HepG2 (cell line): Measurements from ENCODE around the gene MYO3A. TPM values are rescaled to one million over a fixed set of nuclear protein-coding genes. Genes with fewer than 3 reads are reported as not detected.

Experiments used
- ATAC-seq: fragments of 200-7000 bp; cut with Tn5 transposase; 3 replicates; pipeline ENCODE4 v1.9.1; 2020; ENCODE audit warnings: mild to moderate bottlenecking, moderate library complexity
- BruUV-seq: library from RNA; stranded (reverse); fragments of 400-500 nt; replicated peaks from 2 replicates; lab custom pipeline; 2021; lab: Mats Ljungman, UMichigan
- CTCF ChIA-PET: fragments of 300-600 bp; formaldehyde crosslinking; extraction: SDS; loops from one replicate; lab custom pipeline; 2021; ENCODE audit warnings: low total read pairs, inconsistent platforms, low intra/inter-chr PET ratio; lab: Yijun Ruan, JAX
- POLR2A ChIA-PET: fragments of 350-600 bp; sonication (Branson Sonifier 250); formaldehyde crosslinking; loops from one replicate; lab custom pipeline; 2020; ENCODE audit warnings: antibody characterized with exemption, inconsistent platforms; lab: Yijun Ruan, JAX
- DNase-seq: peaks from one replicate; pipeline ENCODE4 v3.0.0-alpha.2; 2015; ENCODE audit warnings: low spot score
- FAIRE-seq: peaks from 3 replicates; lab custom pipeline; 2011; peaks lifted over from hg19 to GRCh38; lab: Jason Lieb, UNC
- H2AFZ ChIP-seq: one replicate; pipeline ENCODE4 v1.6.1; 2011; ENCODE audit warnings: low read length, inconsistent platforms
- H3K27ac ChIP-seq: fragments of 300-600 bp; 3 replicates; pipeline ENCODE4 v1.8.0; 2011; ENCODE audit warnings: mixed run types, mild to moderate bottlenecking, mixed read lengths, low read length, inconsistent platforms; ENCODE audit not compliant: insufficient read depth; ENCODE audit errors: extremely low read length
- H3K27me3 ChIP-seq, 2 experiments: fragments of 200-600 bp in 1 of 2; 2 replicates in 1 of 2; 3 replicates in 1 of 2; pipeline versions ENCODE4 v1.6.0 to v1.8.0; 2011; ENCODE audit warnings: low read length in 2 of 2, mild to moderate bottlenecking in 2 of 2, moderate library complexity in 2 of 2, inconsistent platforms in 1 of 2; ENCODE audit not compliant: insufficient read depth in 2 of 2, control insufficient read depth in 1 of 2
- H3K36me3 ChIP-seq, 2 experiments: fragments of 200-600 bp in 1 of 2; replicated peaks in 1 of 2; 2 replicates in 1 of 2; 3 replicates in 1 of 2; pipeline versions ENCODE4 v1.5.1 to v1.8.0; 2011; ENCODE audit warnings: low read length in 2 of 2, inconsistent platforms in 1 of 2; ENCODE audit not compliant: insufficient read depth in 2 of 2, control insufficient read depth in 1 of 2
- H3K4me1 ChIP-seq: 2 replicates; pipeline ENCODE4 v1.5.1; 2012; ENCODE audit warnings: low read length, inconsistent platforms; ENCODE audit not compliant: insufficient read depth
- H3K4me2 ChIP-seq: 2 replicates; pipeline ENCODE4 v1.6.0; 2011; ENCODE audit warnings: low read depth, low read length, inconsistent platforms
- H3K4me3 ChIP-seq, 3 experiments: fragments of 200-600 bp in 1 of 3; sonication (generic), shearing (Covaris generic) in 1 of 3; replicated peaks in 1 of 3; 2 replicates each; pipeline ENCODE4 v1.5.1; 2011 to 2016; ENCODE audit warnings: low read length in 3 of 3, inconsistent platforms in 2 of 3, low read depth in 2 of 3, mild to moderate bottlenecking in 2 of 3, control low read depth in 1 of 3, mixed read lengths in 1 of 3; ENCODE audit not compliant: insufficient read depth in 1 of 3
- H3K79me2 ChIP-seq: one replicate; pipeline ENCODE4 v1.6.1; 2011; ENCODE audit warnings: low read length, inconsistent platforms; ENCODE audit not compliant: insufficient read depth
- H3K9ac ChIP-seq: 2 replicates; pipeline ENCODE4 v1.6.0; 2011; ENCODE audit warnings: mild to moderate bottlenecking, low read depth, low read length, inconsistent platforms; ENCODE audit not compliant: insufficient read depth
- H3K9me3 ChIP-seq: 2 replicates; pipeline ENCODE4 v1.5.1; 2012; ENCODE audit warnings: mild to moderate bottlenecking, low read length
- H4K20me1 ChIP-seq: 2 replicates; pipeline ENCODE4 v1.6.0; 2011; ENCODE audit warnings: inconsistent platforms, mild to moderate bottlenecking, low read length, moderate library complexity; ENCODE audit not compliant: insufficient read depth
- BHLHE40 ChIP-seq: IDR thresholded peaks from 2 replicates; pipeline ENCODE4 v1.6.1; 2011; ENCODE audit warnings: low read length, improper control_type of control experiment
- JUNB ChIP-seq: sonication (generic); formaldehyde crosslinking; IDR thresholded peaks from 2 replicates; pipeline ENCODE4 v1.8.0; 2022; ENCODE audit warnings: missing genetic modification reagents, mild to moderate bottlenecking, borderline replicate concordance
- KDM1A ChIP-seq: IDR thresholded peaks from 2 replicates; pipeline ENCODE4 v1.6.1; 2016; ENCODE audit warnings: missing compliant biosample characterization
- MBNL3 ChIP-seq: fragments of 250-450 bp; sonication (Bioruptor Pico); conservative IDR thresholded peaks from 2 replicates; pipeline ENCODE4 v1.8.0; 2022; ENCODE audit warnings: mild to moderate bottlenecking, inconsistent platforms
- MXI1 ChIP-seq: IDR thresholded peaks from 3 replicates; pipeline ENCODE4 v1.6.1; 2012; ENCODE audit warnings: low read depth, low read length, inconsistent platforms, borderline replicate concordance
- MYNN ChIP-seq: sonication (generic); formaldehyde crosslinking; IDR thresholded peaks from 2 replicates; pipeline ENCODE4 v1.4.0; 2020; ENCODE audit warnings: mild to moderate bottlenecking, low read depth, missing genetic modification reagents
- NKX3-1 ChIP-seq: sonication (generic); formaldehyde crosslinking; IDR thresholded peaks from 2 replicates; pipeline ENCODE4 v1.5.0; 2020; ENCODE audit warnings: missing genetic modification reagents
- SIX4 ChIP-seq: sonication (generic); formaldehyde crosslinking; IDR thresholded peaks from 2 replicates; pipeline ENCODE4 v1.4.0; 2020; ENCODE audit warnings: missing genetic modification reagents
- SMAD3 ChIP-seq: sonication (generic); formaldehyde crosslinking; IDR thresholded peaks from 2 replicates; pipeline ENCODE4 v1.4.0; 2020; ENCODE audit warnings: missing genetic modification reagents
- SP2 ChIP-seq: sonication (generic); formaldehyde crosslinking; IDR thresholded peaks from 2 replicates; pipeline ENCODE4 v1.5.1; 2020; ENCODE audit warnings: mild to moderate bottlenecking, missing genetic modification reagents
- TARDBP ChIP-seq: sonication (generic); formaldehyde crosslinking; IDR thresholded peaks from 2 replicates; pipeline ENCODE4 v1.8.0; 2022; ENCODE audit warnings: mild to moderate bottlenecking, missing genetic modification reagents
- ZNF205 ChIP-seq: IDR thresholded peaks from 2 replicates; pipeline ENCODE4 v1.6.1; 2018; ENCODE audit warnings: missing biosample characterization, missing genetic modification reagents
- ZNF234 ChIP-seq: sonication (generic); formaldehyde crosslinking; conservative IDR thresholded peaks from 2 replicates; pipeline ENCODE4 v1.5.1; 2020; ENCODE audit warnings: mild to moderate bottlenecking, missing genetic modification reagents
- ZNF33A ChIP-seq: sonication (generic); formaldehyde crosslinking; IDR thresholded peaks from 2 replicates; pipeline ENCODE4 v1.5.1; 2020; ENCODE audit warnings: missing genetic modification reagents, mild to moderate bottlenecking, moderate library complexity, borderline replicate concordance
- ZNF543 ChIP-seq: sonication (generic); formaldehyde crosslinking; IDR thresholded peaks from 2 replicates; pipeline ENCODE4 v1.4.0; 2020; ENCODE audit warnings: mild to moderate bottlenecking, missing genetic modification reagents
- ZNF777 ChIP-seq: sonication (generic); formaldehyde crosslinking; IDR thresholded peaks from 2 replicates; pipeline ENCODE4 v1.4.0; 2020; ENCODE audit warnings: missing genetic modification reagents
- ZNF83 ChIP-seq: sonication (generic); formaldehyde crosslinking; IDR thresholded peaks from 2 replicates; pipeline ENCODE4 v1.4.0; 2020; ENCODE audit warnings: missing genetic modification reagents, mild to moderate bottlenecking, borderline replicate concordance
- WGBS: methylation state at CpG from one replicate; pipeline ENCODE4 v1.1.6; 2017; ENCODE audit warnings: low lambda C conversion rate; 5-methylcytosine and 5-hydroxymethylcytosine counted together
- in situ Hi-C: cut with HindIII; loops from 2 replicates; pipeline ENCODE4 v1.10.0; 2017; ENCODE audit warnings: low pct_unique_long_range_greater_than_20kb; ENCODE audit not compliant: extremely low pct_ligation_motif_present
- intact Hi-C: fragments of 100-400 bp; cut with micrococcal nuclease; formaldehyde crosslinking; loops from one replicate; pipeline ENCODE4 v1.10.0; 2022; ENCODE audit not compliant: unreplicated experiment
- polyA plus RNA-seq, 8 experiments: library from polyadenylated mRNA; depleted of rRNA in 3 of 8; stranded (reverse) in 7 of 8; unstranded in 1 of 8; fragments of >200 nt; fragmentation: Illumina TruSeq in 4 of 8; extraction: Trizol in 4 of 8; gene quantifications; 2 replicates each; pipeline versions ENCODE4 v1.2.1 to v1.2.3, GENCODE V29; 2011 to 2016; ENCODE audit warnings: low read depth in 4 of 8, missing spikeins in 1 of 8, mixed read lengths in 1 of 8; ENCODE audit not compliant: insufficient read depth in 1 of 8
- total RNA-seq, 5 experiments: library from RNA; depleted of rRNA; stranded (reverse); fragments of >200 nt; fragmentation: Illumina TruSeq; extraction: Trizol; gene quantifications; 2 replicates each; pipeline ENCODE4 v1.2.3, GENCODE V29; 2016; ENCODE audit warnings: low read depth in 1 of 5
- TF ChIP-seq, protein P1 (sequence below): sonication (generic); formaldehyde crosslinking; IDR thresholded peaks from 2 replicates; pipeline ENCODE4 v1.5.0; 2020; ENCODE audit warnings: mild to moderate bottlenecking, missing genetic modification reagents
- TF ChIP-seq, protein P2 (sequence below): sonication (generic); formaldehyde crosslinking; IDR thresholded peaks from 2 replicates; pipeline ENCODE4 v1.4.0; 2020; ENCODE audit warnings: mild to moderate bottlenecking, missing genetic modification reagents
- TF ChIP-seq, protein P3 (sequence below): sonication (generic); formaldehyde crosslinking; IDR thresholded peaks from 2 replicates; pipeline ENCODE4 v1.4.0; 2020; ENCODE audit warnings: missing genetic modification reagents

The MYO3A gene
- total and polyA plus RNA-seq, 2 of the 13 experiments (the other 11 are each of a cell fraction or from before 2014, with no cell fraction given) = not detected

DNA sequence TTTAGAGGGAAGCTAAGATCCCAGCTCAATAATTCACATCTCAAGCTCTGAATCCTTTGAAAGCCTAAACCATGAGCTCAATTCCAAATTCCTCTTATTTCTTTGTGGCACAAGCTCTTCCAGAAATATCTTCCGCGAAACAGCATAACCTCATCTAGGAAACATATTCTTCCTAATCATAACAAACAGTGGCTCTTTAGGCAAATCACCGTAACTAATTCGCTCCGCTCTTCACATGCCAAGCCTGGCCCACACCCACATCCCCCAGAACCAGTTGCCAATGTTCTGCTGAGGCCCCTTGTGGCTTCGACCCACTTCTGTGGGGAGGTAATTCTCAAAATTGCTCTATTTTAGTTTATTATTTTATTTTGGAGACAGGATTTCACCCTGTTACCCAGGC is 301.7 kb downstream of the MYO3A start (continued):
- TF ChIP-seq NKX3-1 = no peak
- TF ChIP-seq ZNF777 (CRISPR knock-in tag) = no peak
- TF ChIP-seq ZNF33A (CRISPR knock-in tag) = no peak
- TF ChIP-seq ZNF205 (CRISPR knock-in tag) = no peak
- TF ChIP-seq MBNL3 = no peak
- no peak for TF ChIP-seq JUNB
- TF ChIP-seq, protein P1, sequence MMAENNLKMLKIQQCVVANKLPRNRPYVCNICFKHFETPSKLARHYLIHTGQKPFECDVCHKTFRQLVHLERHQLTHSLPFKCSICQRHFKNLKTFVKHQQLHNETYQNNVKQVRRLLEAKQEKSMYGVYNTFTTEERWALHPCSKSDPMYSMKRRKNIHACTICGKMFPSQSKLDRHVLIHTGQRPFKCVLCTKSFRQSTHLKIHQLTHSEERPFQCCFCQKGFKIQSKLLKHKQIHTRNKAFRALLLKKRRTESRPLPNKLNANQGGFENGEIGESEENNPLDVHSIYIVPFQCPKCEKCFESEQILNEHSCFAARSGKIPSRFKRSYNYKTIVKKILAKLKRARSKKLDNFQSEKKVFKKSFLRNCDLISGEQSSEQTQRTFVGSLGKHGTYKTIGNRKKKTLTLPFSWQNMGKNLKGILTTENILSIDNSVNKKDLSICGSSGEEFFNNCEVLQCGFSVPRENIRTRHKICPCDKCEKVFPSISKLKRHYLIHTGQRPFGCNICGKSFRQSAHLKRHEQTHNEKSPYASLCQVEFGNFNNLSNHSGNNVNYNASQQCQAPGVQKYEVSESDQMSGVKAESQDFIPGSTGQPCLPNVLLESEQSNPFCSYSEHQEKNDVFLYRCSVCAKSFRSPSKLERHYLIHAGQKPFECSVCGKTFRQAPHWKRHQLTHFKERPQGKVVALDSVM (CRISPR knock-in tag) = no peak
- no peak for TF ChIP-seq TARDBP (CRISPR knock-in tag)

DNA sequence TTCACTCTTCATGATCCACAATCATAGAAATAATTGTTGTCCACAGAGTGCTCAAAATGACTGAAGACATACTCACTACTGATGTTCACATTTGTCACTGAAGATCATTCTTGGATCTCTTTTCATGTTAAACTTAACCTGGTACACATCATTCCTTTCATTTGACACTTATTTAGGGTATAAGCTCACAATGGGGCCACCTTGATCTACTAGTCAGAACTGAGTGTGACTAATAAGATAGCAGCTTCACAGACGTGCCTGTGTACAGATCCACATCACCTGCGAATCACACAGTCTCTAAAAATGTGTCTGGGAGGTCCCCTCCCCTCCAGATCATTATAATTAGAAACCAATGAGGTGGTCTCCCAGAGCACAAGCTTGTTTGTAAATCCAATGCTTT is 304.3 kb downstream of the MYO3A start:
- WGBS = 0% methylated on average over 2 of the region's 2 CpGs
- in situ Hi-C loops (no loop called here), intact Hi-C loops (no loop called here)
- no TSS peak for BruUV-seq
- H3K4me1 ChIP-seq = no peaks in the 10 kb centered on the region
- H3K4me3 ChIP-seq = no peak overlapping the region
- no peaks in the 10 kb centered on the region for H3K36me3 ChIP-seq
- no peak overlapping the region for H3K4me2 ChIP-seq
- ChIA-PET POLR2A (no interaction called here), CTCF (no interaction called here)
- H3K27ac ChIP-seq = no peak overlapping the region
- ATAC-seq (no peak), FAIRE-seq (no peak), DNase-seq (no peak)
- H3K9me3 ChIP-seq = no peaks in the 10 kb centered on the region
- no peaks in the 10 kb centered on the region for H3K79me2 ChIP-seq
- no peak overlapping the region for H2AFZ ChIP-seq
- peaks cover 0 to 18% of the 10 kb centered on the region in 2 experiments; a peak in 2 of 5 replicates for H3K27me3 ChIP-seq
- H4K20me1 ChIP-seq = no peaks in the 10 kb centered on the region
- no peak overlapping the region for H3K9ac ChIP-seq
- TF ChIP-seq, protein P2, sequence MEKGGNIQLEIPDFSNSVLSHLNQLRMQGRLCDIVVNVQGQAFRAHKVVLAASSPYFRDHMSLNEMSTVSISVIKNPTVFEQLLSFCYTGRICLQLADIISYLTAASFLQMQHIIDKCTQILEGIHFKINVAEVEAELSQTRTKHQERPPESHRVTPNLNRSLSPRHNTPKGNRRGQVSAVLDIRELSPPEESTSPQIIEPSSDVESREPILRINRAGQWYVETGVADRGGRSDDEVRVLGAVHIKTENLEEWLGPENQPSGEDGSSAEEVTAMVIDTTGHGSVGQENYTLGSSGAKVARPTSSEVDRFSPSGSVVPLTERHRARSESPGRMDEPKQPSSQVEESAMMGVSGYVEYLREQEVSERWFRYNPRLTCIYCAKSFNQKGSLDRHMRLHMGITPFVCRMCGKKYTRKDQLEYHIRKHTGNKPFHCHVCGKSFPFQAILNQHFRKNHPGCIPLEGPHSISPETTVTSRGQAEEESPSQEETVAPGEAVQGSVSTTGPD (CRISPR knock-in tag) = no peak
- TF ChIP-seq ZNF543 (CRISPR knock-in tag) (no peak), ZNF234 (no peak), SIX4 (CRISPR knock-in tag) (no peak), SP2 (CRISPR knock-in tag) (no peak), MYNN (CRISPR knock-in tag) (no peak), ZNF83 (CRISPR knock-in tag) (no peak), SMAD3 (CRISPR knock-in tag) (no peak), KDM1A (CRISPR knock-in tag) (no peak), MXI1 (no peak), BHLHE40 (no peak)
- TF ChIP-seq, protein P3, sequence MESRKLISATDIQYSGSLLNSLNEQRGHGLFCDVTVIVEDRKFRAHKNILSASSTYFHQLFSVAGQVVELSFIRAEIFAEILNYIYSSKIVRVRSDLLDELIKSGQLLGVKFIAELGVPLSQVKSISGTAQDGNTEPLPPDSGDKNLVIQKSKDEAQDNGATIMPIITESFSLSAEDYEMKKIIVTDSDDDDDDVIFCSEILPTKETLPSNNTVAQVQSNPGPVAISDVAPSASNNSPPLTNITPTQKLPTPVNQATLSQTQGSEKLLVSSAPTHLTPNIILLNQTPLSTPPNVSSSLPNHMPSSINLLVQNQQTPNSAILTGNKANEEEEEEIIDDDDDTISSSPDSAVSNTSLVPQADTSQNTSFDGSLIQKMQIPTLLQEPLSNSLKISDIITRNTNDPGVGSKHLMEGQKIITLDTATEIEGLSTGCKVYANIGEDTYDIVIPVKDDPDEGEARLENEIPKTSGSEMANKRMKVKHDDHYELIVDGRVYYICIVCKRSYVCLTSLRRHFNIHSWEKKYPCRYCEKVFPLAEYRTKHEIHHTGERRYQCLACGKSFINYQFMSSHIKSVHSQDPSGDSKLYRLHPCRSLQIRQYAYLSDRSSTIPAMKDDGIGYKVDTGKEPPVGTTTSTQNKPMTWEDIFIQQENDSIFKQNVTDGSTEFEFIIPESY (CRISPR knock-in tag) = no peak
